ENCODE data around the gene ZC3H7A. TPM values are rescaled to one million over a fixed set of nuclear protein-coding genes. Genes with fewer than 3 reads are reported as not detected.

The ZC3H7A gene
- total and polyA plus RNA-seq, 2 of the 13 experiments (the other 11 are each of a cell fraction or from before 2014, with no cell fraction given), result 29.2 to 36.8 TPM

GRCh38 chr16:11716336-11716735 lies 80.7 kb downstream of the ZC3H7A start:
- intact Hi-C loops (cut with micrococcal nuclease; ENCODE audit: unreplicated experiment) (no loop called here), in situ Hi-C loops (cut with HindIII; ENCODE audit: extremely low pct_ligation_motif_present, low pct_unique_long_range_greater_than_20kb) (loop anchor here (10.0 kb wide), 1 partner anchor 322 kb away; no protein-coding TSS in a partner anchor)
- no peak overlapping the region for H2AFZ ChIP-seq (ENCODE audit: low read length)
- DNase-seq (ENCODE audit: low spot score) (no peak), ATAC-seq (no peak), FAIRE-seq (no peak)
- H3K79me2 ChIP-seq (ENCODE audit: insufficient read depth, low read length), result peaks cover 17% of the 10 kb centered on the region
- H4K20me1 ChIP-seq (ENCODE audit: insufficient read depth, low read length), result peaks cover 25% of the 10 kb centered on the region; the same call in 1 of the 2 replicates
- peak overlapping the region; percentile 34 for H3K27ac ChIP-seq (ENCODE audit: extremely low read length, insufficient read depth, low read length)
- peaks cover 41% of the 10 kb centered on the region for H3K4me1 ChIP-seq (ENCODE audit: insufficient read depth, low read length)
- H3K9me3 ChIP-seq (ENCODE audit: low read length), result no peaks in the 10 kb centered on the region
- peaks cover 21 to 76% of the 10 kb centered on the region in 2 experiments for H3K36me3 ChIP-seq (replicated peaks in 1 of 2; ENCODE audit: control insufficient read depth in 1 of 2, insufficient read depth in 2 of 2, low read length in 2 of 2)
- no peak overlapping the region for H3K4me2 ChIP-seq (ENCODE audit: low read depth, low read length)
- POLR2A ChIA-PET, result no interaction called here
- H3K9ac ChIP-seq (ENCODE audit: insufficient read depth, low read depth, low read length), result no peak overlapping the region
- CTCF ChIA-PET (ENCODE audit: low intra/inter-chr PET ratio, low total read pairs), result interaction anchor here (1.7 to 3.0 kb wide), 2 partner anchors 184 to 309 kb away, joined by 6 to 33 read pairs; no protein-coding TSS in a partner anchor
- H3K27me3 ChIP-seq (ENCODE audit: control insufficient read depth in 1 of 2, insufficient read depth in 2 of 2, low read length in 2 of 2), result no peaks in the 10 kb centered on the region
- no peak overlapping the region for H3K4me3 ChIP-seq (replicated peaks in 1 of 3; ENCODE audit: insufficient read depth in 1 of 3, low read depth in 2 of 3, low read length in 3 of 3)
- TF ChIP-seq CREB1 (IDR thresholded peaks at IDR 0.05), result no peak
- 0 out of 2 replicates have a peak, but pooled peaks have one; percentile 35 for TF ChIP-seq CREB1 (CRISPR knock-in tag; IDR thresholded peaks at IDR 0.05)
- TF ChIP-seq, protein P1, sequence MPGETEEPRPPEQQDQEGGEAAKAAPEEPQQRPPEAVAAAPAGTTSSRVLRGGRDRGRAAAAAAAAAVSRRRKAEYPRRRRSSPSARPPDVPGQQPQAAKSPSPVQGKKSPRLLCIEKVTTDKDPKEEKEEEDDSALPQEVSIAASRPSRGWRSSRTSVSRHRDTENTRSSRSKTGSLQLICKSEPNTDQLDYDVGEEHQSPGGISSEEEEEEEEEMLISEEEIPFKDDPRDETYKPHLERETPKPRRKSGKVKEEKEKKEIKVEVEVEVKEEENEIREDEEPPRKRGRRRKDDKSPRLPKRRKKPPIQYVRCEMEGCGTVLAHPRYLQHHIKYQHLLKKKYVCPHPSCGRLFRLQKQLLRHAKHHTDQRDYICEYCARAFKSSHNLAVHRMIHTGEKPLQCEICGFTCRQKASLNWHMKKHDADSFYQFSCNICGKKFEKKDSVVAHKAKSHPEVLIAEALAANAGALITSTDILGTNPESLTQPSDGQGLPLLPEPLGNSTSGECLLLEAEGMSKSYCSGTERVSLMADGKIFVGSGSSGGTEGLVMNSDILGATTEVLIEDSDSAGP (CRISPR knock-in tag; IDR thresholded peaks at IDR 0.05; ENCODE audit: borderline replicate concordance), result no peak
- BruUV-seq (replicated peaks), result no TSS peak

DNA sequence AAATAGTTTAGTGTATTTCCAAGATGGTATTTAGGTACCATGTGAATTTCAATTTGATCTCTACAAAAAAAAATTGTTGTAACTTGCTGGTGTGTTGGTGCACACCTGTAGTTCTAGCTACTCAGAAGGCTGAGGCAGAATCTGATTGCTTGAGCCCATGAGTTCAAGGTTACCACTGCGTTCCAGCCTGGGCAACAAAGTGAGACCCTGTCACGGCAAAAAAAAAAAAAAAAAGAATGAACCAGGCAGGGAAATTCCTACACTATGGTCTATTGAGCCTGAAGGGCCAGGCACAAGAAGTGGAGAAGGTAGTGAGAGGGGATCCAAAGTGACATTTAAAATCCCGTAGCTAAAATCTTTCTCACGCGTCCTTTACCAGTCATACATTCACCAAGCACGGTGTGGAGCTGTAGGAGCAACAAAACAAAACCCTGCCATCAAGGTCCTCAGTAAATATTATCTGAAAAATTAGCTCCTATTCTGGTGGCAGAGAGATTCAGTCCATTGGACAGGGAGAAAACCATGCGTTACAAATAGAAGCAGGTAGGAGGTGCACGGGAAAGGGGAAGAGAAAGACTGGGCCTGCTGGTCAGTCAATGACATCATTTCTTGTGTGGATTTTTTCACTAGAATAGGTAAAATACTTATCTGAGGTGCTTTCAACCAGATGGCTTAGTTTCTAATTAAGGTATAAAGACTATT lies 81.7 kb downstream of the ZC3H7A start:
- CTCF ChIA-PET (ENCODE audit: low intra/inter-chr PET ratio, low total read pairs), result interaction anchor here (1.1 to 3.0 kb wide), 6 partner anchors 15 to 319 kb away, joined by 3 to 33 read pairs (median 4); no protein-coding TSS in a partner anchor
- POLR2A ChIA-PET, result interaction anchor here (0.7 to 2.1 kb wide), 10 partner anchors 17 to 319 kb away, joined by 3 to 15 read pairs (median 4); partner anchors contain the start of genes RSL1D1, TXNDC11 and ZC3H7A
- Histone ChIP-seq H3K27ac (ENCODE audit: extremely low read length, insufficient read depth, low read length) (peak overlapping the region; percentile 34), H2AFZ (ENCODE audit: low read length) (no peak overlapping the region), H3K4me2 (ENCODE audit: low read depth, low read length) (no peak overlapping the region), H3K4me3 (replicated peaks in 1 of 3; ENCODE audit: insufficient read depth in 1 of 3, low read depth in 2 of 3, low read length in 3 of 3) (no peak overlapping the region), H3K36me3 (replicated peaks in 1 of 2; ENCODE audit: control insufficient read depth in 1 of 2, insufficient read depth in 2 of 2, low read length in 2 of 2) (peaks cover 20 to 76% of the 10 kb centered on the region in 2 experiments), H3K9ac (ENCODE audit: insufficient read depth, low read depth, low read length) (no peak overlapping the region), H4K20me1 (ENCODE audit: insufficient read depth, low read length) (peaks cover 29% of the 10 kb centered on the region; the same call in 1 of the 2 replicates), H3K9me3 (ENCODE audit: low read length) (no peaks in the 10 kb centered on the region), H3K79me2 (ENCODE audit: insufficient read depth, low read length) (peaks cover 21% of the 10 kb centered on the region), H3K27me3 (ENCODE audit: control insufficient read depth in 1 of 2, insufficient read depth in 2 of 2, low read length in 2 of 2) (no peaks in the 10 kb centered on the region), H3K4me1 (ENCODE audit: insufficient read depth, low read length) (peaks cover 41% of the 10 kb centered on the region)
- no TSS peak for BruUV-seq (replicated peaks)
- in situ Hi-C loops (cut with HindIII; ENCODE audit: extremely low pct_ligation_motif_present, low pct_unique_long_range_greater_than_20kb), result loop anchor here (10.0 kb wide), 1 partner anchor 321 kb away; no protein-coding TSS in a partner anchor
- intact Hi-C loops (cut with micrococcal nuclease; ENCODE audit: unreplicated experiment), result loop anchor here (2.0 kb wide), 1 partner anchor 309 kb away; no protein-coding TSS in a partner anchor
- 71% methylated on average over 8 of the region's 8 CpGs for WGBS (ENCODE audit: low lambda C conversion rate)
- FAIRE-seq (no peak), ATAC-seq (peak; percentile 35), DNase-seq (ENCODE audit: low spot score) (peak; percentile 15)
- TF ChIP-seq CTCF (CRISPR knock-in tag; IDR thresholded peaks at IDR 0.05), result peak; percentile 20; the same call in 1 of the 2 replicates
- no peak for TF ChIP-seq CBX5 (CRISPR knock-in tag; IDR thresholded peaks at IDR 0.05; ENCODE audit: borderline replicate concordance)
- no peak for TF ChIP-seq HBP1 (CRISPR knock-in tag; IDR thresholded peaks at IDR 0.05; ENCODE audit: low read depth)
- TF ChIP-seq SOX6 (IDR thresholded peaks at IDR 0.05), result no peak
- TF ChIP-seq SOX6 (CRISPR knock-in tag; IDR thresholded peaks at IDR 0.05), result 0 out of 2 replicates have a peak, but pooled peaks have one; percentile 30
- TF ChIP-seq, protein P2, sequence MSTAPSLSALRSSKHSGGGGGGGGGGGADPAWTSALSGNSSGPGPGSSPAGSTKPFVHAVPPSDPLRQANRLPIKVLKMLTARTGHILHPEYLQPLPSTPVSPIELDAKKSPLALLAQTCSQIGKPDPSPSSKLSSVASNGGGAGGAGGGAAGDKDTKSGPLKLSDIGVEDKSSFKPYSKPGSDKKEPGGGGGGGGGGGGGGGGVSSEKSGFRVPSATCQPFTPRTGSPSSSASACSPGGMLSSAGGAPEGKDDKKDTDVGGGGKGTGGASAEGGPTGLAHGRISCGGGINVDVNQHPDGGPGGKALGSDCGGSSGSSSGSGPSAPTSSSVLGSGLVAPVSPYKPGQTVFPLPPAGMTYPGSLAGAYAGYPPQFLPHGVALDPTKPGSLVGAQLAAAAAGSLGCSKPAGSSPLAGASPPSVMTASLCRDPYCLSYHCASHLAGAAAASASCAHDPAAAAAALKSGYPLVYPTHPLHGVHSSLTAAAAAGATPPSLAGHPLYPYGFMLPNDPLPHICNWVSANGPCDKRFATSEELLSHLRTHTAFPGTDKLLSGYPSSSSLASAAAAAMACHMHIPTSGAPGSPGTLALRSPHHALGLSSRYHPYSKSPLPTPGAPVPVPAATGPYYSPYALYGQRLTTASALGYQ (CRISPR knock-in tag; IDR thresholded peaks at IDR 0.05), result no peak

All from HepG2 (cell line).